ENCODE results near the gene TARBP2.

The TARBP2 gene

GRCh38 chr12:53500776-53501614 is at the start of gene TARBP2:
TARBP2 (plus strand) TSS chr12:53501283; CDS start chr12:53501409, 126 bp downstream.
- Histone ChIP-seq H3K4me3 (ENCODE audit: low read length) (peak within 1 kb of the TSS; percentile 68), H3K36me3 (ENCODE audit: control insufficient read depth, insufficient read depth, low read length) (no peaks in the 10 kb centered on the region), H3K27me3 (ENCODE audit: control insufficient read depth, insufficient read depth, low read length) (no peaks in the 10 kb centered on the region), H3K9ac (ENCODE audit: low read length) (peak within 1 kb of the TSS; percentile 81), H3K9me3 (ENCODE audit: control insufficient read depth, low read length) (no peaks in the 10 kb centered on the region), H3K4me1 (ENCODE audit: control insufficient read depth, insufficient read depth, low read length) (peaks cover 28% of the 10 kb centered on the region)

- H3K36me3 ChIP-seq (ENCODE audit: control insufficient read depth, insufficient read depth, low read length) = no peaks in the 10 kb centered on the region
- peak within 1 kb of the TSS; percentile 92 for H3K9ac ChIP-seq (ENCODE audit: low read length)
Observed at GRCh38 chr12:53451661-53452158, 49.4 kb upstream of the TARBP2 start, which contains the start of gene PCBP2. PCBP2 (plus strand) TSS chr12:53452102; CDS start chr12:53454801, 2,699 bp downstream.

GRCh38 chr12:53452159-53453077 is 48.7 kb upstream of the TARBP2 start:
- Histone ChIP-seq H3K9me3 (ENCODE audit: control insufficient read depth, low read length) (no peaks in the 10 kb centered on the region), H3K4me3 (ENCODE audit: low read length) (peak overlapping the region; percentile 61), H3K27me3 (ENCODE audit: control insufficient read depth, insufficient read depth, low read length) (no peaks in the 10 kb centered on the region), H3K9ac (ENCODE audit: low read length) (peak overlapping the region; percentile 92), H3K4me1 (ENCODE audit: control insufficient read depth, insufficient read depth, low read length) (peaks cover 5% of the 10 kb centered on the region), H3K36me3 (ENCODE audit: control insufficient read depth, insufficient read depth, low read length) (no peaks in the 10 kb centered on the region)

More at GRCh38 chr12:53451661-53452158, 49.4 kb upstream of the TARBP2 start, which contains the start of gene PCBP2:
- peaks cover 5% of the 10 kb centered on the region for H3K4me1 ChIP-seq (ENCODE audit: control insufficient read depth, insufficient read depth, low read length)
- H3K9me3 ChIP-seq (ENCODE audit: control insufficient read depth, low read length) = no peaks in the 10 kb centered on the region
- no peaks in the 10 kb centered on the region for H3K27me3 ChIP-seq (ENCODE audit: control insufficient read depth, insufficient read depth, low read length)
- peak within 1 kb of the TSS; percentile 61 for H3K4me3 ChIP-seq (ENCODE audit: low read length)

GRCh38 chr12:53453953-53454640 is 47.0 kb upstream of the TARBP2 start:
- Histone ChIP-seq H3K9me3 (ENCODE audit: control insufficient read depth, low read length) (no peaks in the 10 kb centered on the region), H3K9ac (ENCODE audit: low read length) (peak overlapping the region; percentile 92), H3K36me3 (ENCODE audit: control insufficient read depth, insufficient read depth, low read length) (peaks cover 4% of the 10 kb centered on the region), H3K4me3 (ENCODE audit: low read length) (no peak overlapping the region), H3K27me3 (ENCODE audit: control insufficient read depth, insufficient read depth, low read length) (no peaks in the 10 kb centered on the region), H3K4me1 (ENCODE audit: control insufficient read depth, insufficient read depth, low read length) (peaks cover 5% of the 10 kb centered on the region)

GRCh38 chr12:53454707-53455106 is 46.4 kb upstream of the TARBP2 start:
- Histone ChIP-seq H3K9ac (ENCODE audit: low read length) (no peak overlapping the region), H3K4me3 (ENCODE audit: low read length) (no peak overlapping the region), H3K36me3 (ENCODE audit: control insufficient read depth, insufficient read depth, low read length) (peaks cover 7% of the 10 kb centered on the region), H3K4me1 (ENCODE audit: control insufficient read depth, insufficient read depth, low read length) (peaks cover 5% of the 10 kb centered on the region), H3K9me3 (ENCODE audit: control insufficient read depth, low read length) (no peaks in the 10 kb centered on the region), H3K27me3 (ENCODE audit: control insufficient read depth, insufficient read depth, low read length) (no peaks in the 10 kb centered on the region)

GRCh38 chr12:53456654-53457366 is 44.3 kb upstream of the TARBP2 start:
- Histone ChIP-seq H3K36me3 (ENCODE audit: control insufficient read depth, insufficient read depth, low read length) (peaks cover 26% of the 10 kb centered on the region), H3K4me3 (ENCODE audit: low read length) (no peak overlapping the region), H3K27me3 (ENCODE audit: control insufficient read depth, insufficient read depth, low read length) (no peaks in the 10 kb centered on the region), H3K4me1 (ENCODE audit: control insufficient read depth, insufficient read depth, low read length) (peaks cover 5% of the 10 kb centered on the region), H3K9me3 (ENCODE audit: control insufficient read depth, low read length) (no peaks in the 10 kb centered on the region), H3K9ac (ENCODE audit: low read length) (no peak overlapping the region)

- no peak overlapping the region for H3K9ac ChIP-seq (ENCODE audit: low read length)
- no peaks in the 10 kb centered on the region for H3K27me3 ChIP-seq (ENCODE audit: control insufficient read depth, insufficient read depth, low read length)
- peaks cover 43% of the 10 kb centered on the region for H3K36me3 ChIP-seq (ENCODE audit: control insufficient read depth, insufficient read depth, low read length)
- no peak overlapping the region for H3K4me3 ChIP-seq (ENCODE audit: low read length)
- H3K4me1 ChIP-seq (ENCODE audit: control insufficient read depth, insufficient read depth, low read length) = peaks cover 3% of the 10 kb centered on the region
- no peaks in the 10 kb centered on the region for H3K9me3 ChIP-seq (ENCODE audit: control insufficient read depth, low read length)
Observed at GRCh38 chr12:53459097-53459496, 42.0 kb upstream of the TARBP2 start.

- H3K9me3 ChIP-seq (ENCODE audit: control insufficient read depth, low read length) = no peaks in the 10 kb centered on the region
- no peaks in the 10 kb centered on the region for H3K4me1 ChIP-seq (ENCODE audit: control insufficient read depth, insufficient read depth, low read length)
- no peak overlapping the region for H3K4me3 ChIP-seq (ENCODE audit: low read length)
- H3K27me3 ChIP-seq (ENCODE audit: control insufficient read depth, insufficient read depth, low read length) = no peaks in the 10 kb centered on the region
- H3K36me3 ChIP-seq (ENCODE audit: control insufficient read depth, insufficient read depth, low read length) = peaks cover 48% of the 10 kb centered on the region
- no peak overlapping the region for H3K9ac ChIP-seq (ENCODE audit: low read length)
Observed at GRCh38 chr12:53461059-53461458, 40.0 kb upstream of the TARBP2 start.

GRCh38 chr12:53461591-53461990 is 39.5 kb upstream of the TARBP2 start:
- no peak overlapping the region for H3K9ac ChIP-seq (ENCODE audit: low read length)
- H3K4me3 ChIP-seq (ENCODE audit: low read length) = no peak overlapping the region
- no peaks in the 10 kb centered on the region for H3K27me3 ChIP-seq (ENCODE audit: control insufficient read depth, insufficient read depth, low read length)
- no peaks in the 10 kb centered on the region for H3K9me3 ChIP-seq (ENCODE audit: control insufficient read depth, low read length)
- peaks cover 48% of the 10 kb centered on the region for H3K36me3 ChIP-seq (ENCODE audit: control insufficient read depth, insufficient read depth, low read length)
- H3K4me1 ChIP-seq (ENCODE audit: control insufficient read depth, insufficient read depth, low read length) = no peaks in the 10 kb centered on the region

GRCh38 chr12:53462935-53463334 is 38.1 kb upstream of the TARBP2 start:
- H3K9me3 ChIP-seq (ENCODE audit: control insufficient read depth, low read length) = no peaks in the 10 kb centered on the region
- no peaks in the 10 kb centered on the region for H3K4me1 ChIP-seq (ENCODE audit: control insufficient read depth, insufficient read depth, low read length)
- no peaks in the 10 kb centered on the region for H3K27me3 ChIP-seq (ENCODE audit: control insufficient read depth, insufficient read depth, low read length)
- H3K4me3 ChIP-seq (ENCODE audit: low read length) = no peak overlapping the region
- peaks cover 52% of the 10 kb centered on the region for H3K36me3 ChIP-seq (ENCODE audit: control insufficient read depth, insufficient read depth, low read length)
- H3K9ac ChIP-seq (ENCODE audit: low read length) = no peak overlapping the region

Measured in mucosa of stomach (tissue), 1 donor.